Esophagus muscularis mucosa (tissue), 4 donors: ENCODE measurements around the gene KCNAB2.

Source experiments
- EP300 ChIP-seq: sonication (generic); formaldehyde crosslinking; IDR thresholded peaks from one replicate; pipeline ENCODE4 v1.6.1; 2017; ENCODE audit warnings: antibody characterized with exemption
- POLR2A ChIP-seq: fragments of 450-650 bp; IDR thresholded peaks from one replicate; pipeline ENCODE4 v1.6.1; 2017; ENCODE audit warnings: antibody characterized with exemption, moderate library complexity, mild to moderate bottlenecking, low read depth
- POLR2AphosphoS5 ChIP-seq, 2 donors: sonication (generic); formaldehyde crosslinking; IDR thresholded peaks; one replicate each; pipeline ENCODE4 v1.6.1; 2017; ENCODE audit warnings: antibody characterized with exemption in 2 of 2
- TF ChIP-seq, protein P1 (sequence below), 3 experiments: fragments of 200-600 bp in 2 of 3; fragments of 450-650 bp in 1 of 3; sonication (generic) in 2 of 3; IDR thresholded peaks; one replicate each; pipeline ENCODE4 v1.5.1; 2017 to 2019; ENCODE audit warnings: antibody characterized with exemption in 3 of 3, mild to moderate bottlenecking in 2 of 3, moderate library complexity in 1 of 3

- TF ChIP-seq, protein P1, sequence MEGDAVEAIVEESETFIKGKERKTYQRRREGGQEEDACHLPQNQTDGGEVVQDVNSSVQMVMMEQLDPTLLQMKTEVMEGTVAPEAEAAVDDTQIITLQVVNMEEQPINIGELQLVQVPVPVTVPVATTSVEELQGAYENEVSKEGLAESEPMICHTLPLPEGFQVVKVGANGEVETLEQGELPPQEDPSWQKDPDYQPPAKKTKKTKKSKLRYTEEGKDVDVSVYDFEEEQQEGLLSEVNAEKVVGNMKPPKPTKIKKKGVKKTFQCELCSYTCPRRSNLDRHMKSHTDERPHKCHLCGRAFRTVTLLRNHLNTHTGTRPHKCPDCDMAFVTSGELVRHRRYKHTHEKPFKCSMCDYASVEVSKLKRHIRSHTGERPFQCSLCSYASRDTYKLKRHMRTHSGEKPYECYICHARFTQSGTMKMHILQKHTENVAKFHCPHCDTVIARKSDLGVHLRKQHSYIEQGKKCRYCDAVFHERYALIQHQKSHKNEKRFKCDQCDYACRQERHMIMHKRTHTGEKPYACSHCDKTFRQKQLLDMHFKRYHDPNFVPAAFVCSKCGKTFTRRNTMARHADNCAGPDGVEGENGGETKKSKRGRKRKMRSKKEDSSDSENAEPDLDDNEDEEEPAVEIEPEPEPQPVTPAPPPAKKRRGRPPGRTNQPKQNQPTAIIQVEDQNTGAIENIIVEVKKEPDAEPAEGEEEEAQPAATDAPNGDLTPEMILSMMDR (IDR thresholded peaks at IDR 0.05), result no peak
- TF ChIP-seq EP300 (no peak), POLR2A (no peak), POLR2AphosphoS5 (IDR thresholded peaks at IDR 0.05) (no peak)
Measured at GRCh38 chr1:6016191-6016865, 29.4 kb upstream of the KCNAB2 start.
